HG03432 (cell line): ENCODE measurements around the gene LGALSL.

Experiments
- ATAC-seq: cut with Tn5 transposase; IDR thresholded peaks from one replicate; pipeline ENCODE4 v1.9.1; 2021; ENCODE audit warnings: mild to moderate bottlenecking, moderate library complexity; ENCODE audit not compliant: unreplicated experiment

LGALSL gene

DNA sequence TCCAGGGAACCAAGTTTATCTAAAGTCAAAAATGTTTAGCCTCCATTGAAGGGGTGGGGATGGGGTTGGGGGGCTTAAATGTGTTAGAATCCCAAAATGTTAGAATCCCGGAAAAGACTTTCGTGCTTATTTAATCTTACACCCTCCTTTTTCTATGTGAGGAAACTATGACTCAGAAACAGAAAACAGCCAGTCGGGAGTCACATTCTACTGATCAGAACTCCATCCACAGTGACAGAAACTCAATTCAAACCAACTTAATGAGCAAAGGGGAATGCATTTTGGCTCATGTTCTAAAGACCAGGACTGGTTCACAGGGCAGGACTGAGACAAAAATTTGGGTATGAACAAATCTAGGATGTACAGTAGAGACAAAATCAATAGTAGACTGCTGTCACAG is 38.3 kb downstream of the LGALSL start:
- ATAC-seq = no peak

DNA sequence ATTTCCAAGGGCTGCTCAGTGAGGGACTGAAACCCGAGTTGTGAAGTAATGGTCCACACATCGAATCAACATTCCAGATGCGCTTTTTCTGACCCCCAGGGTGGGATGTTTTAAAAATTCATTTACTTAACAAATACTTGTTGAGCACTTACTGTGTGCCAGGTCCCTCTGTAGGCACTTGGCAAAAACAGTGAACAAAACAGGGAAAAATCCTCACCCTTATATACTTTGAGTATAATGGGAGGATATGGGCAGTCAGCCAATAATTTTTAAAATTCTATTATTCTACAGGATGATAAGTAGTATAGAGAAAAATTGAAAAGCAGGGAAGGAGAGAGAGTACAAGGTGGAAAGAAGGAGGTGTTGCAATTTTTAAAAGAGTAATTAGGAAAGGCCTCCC is 38.9 kb downstream of the LGALSL start:
- no peak for ATAC-seq

DNA sequence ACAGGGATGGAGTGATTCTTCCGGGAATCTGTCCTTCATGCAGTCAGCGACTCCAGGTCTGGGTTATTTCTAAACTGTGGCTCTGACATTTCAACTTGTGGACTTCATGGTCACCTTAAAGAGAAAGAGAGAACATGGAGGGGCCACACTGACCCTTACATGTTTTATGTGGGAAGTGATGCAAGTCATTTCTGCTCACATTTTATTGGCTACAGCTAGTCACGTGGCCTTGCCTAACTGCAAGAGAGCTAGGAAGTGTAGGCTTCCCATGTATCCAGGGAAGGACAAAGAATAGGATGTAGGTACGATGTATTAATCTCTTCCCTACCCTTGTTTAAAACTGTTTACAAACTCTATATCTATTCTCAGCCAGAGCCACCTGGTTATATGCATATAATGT is 39.8 kb downstream of the LGALSL start:
- no peak for ATAC-seq

DNA sequence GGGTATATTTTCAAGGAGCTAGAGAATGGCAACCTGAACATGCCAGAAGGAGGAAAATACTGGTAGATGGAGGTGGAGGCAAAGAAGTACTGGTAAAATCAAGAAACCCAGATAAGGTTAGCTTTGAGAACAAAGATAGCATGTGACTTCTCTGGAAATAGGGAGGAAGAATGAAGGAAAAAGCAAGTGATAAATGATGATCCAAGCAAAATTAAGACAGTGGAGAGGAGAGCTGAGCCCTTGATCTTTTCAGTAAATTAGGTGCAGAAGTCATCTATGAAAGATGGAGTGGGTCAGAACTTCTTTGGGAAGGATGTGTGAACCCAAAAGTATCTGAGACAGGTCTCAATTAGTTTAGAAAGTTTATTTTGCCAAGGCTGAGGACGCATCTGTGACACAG is 44.5 kb downstream of the LGALSL start:
- no peak for ATAC-seq

DNA sequence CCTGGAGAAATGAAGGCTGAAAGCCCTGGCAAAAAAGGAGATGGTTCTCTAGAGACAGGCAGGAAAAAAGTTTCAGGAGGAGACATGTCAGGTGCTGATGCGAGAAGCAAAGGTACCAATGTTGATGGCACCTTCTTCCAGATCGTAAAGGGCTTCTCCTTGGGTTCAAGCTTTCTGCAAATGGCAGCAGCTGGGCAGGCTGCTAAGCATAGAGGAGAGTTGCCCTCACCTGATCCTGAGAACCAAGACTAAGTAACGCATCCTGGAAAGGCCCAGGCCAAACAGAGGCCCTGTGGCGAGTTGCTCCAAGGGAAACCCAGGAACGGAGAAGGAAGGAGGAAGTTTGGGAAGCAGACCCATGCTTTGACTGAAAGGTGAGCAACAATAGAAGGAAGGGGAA is 46.6 kb downstream of the LGALSL start:
- no peak for ATAC-seq

DNA sequence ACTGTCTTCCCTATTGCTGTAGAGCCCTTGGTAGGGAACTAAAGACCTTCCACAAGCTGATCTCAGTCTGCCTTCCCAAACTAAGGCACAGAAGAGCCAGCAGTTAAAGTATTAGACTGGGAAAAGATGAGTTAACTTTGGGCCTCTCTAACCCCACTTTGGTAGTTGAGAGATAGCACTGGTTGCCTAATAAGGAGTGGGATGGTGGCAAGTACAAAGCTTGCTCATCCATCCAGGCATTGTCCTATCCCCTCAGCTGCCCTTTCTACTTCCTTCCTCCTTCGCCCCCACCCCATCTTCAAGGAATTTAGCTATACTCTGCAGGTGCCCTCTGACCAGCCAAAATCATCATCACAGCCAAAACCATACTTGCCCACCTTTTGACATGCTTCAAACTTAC is 48.0 kb downstream of the LGALSL start:
- ATAC-seq = no peak

DNA sequence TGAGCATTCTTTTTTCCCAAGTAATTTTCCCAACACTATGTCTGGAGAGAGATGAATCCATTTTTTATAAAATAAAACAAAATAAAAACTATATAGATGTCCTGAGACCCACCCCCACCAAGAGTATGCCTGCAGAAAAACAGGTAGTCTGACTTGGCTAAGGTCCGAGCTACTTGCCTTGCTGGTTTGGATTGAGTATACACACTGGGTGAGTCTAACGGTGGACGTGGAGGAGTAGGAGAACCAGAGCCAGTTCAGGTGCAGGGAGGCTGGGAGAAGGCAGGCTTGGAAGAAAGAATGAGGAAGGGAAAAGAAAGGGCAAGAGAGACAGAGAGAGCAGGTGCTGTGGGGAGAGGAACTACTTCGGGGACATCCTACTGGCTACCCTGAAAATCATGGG is 48.9 kb downstream of the LGALSL start:
- no peak for ATAC-seq

DNA sequence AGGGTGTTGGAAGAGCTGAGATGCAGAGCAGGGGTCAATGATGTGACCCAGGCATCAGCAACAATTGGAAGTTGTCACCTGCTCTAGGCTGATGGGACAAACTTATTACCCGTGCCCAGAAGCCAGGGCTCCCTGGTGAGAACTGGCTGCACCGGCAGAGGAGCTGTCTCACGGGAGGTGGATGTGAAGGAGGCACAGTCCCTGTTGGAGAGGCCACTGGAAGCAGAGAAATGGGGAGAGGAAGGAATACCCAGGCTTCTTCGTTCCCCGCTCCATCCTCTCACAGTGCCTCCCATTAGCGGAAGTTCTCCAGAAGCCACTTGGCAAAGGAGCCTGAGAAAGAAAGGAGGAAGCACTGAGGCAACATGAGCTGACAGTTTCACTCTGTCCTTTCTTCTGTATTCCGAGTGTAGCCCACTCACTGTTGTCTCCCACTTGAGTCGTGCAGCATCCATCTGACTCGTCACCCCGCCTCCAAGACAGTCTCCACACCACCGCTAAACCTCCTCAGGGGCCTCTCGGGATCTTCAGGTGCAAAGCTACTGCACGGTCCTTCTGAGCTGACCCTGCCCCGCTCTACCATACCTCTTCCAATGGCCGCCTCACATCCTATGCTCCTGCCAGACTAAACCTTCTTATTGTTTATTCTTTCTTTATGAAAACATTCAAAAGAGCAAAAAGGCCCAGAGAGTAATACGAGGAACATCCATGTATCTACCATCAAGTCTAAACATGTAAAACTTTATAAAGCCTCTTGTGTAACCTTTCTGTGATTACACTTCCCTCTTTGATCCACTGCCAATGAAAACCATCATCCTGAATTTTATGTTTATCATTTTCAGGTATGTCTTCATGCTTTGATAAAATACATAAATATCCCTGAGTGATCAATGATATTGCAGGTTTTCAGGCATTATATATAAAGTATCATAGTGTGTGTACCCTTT is 51.1 kb downstream of the LGALSL start:
- ATAC-seq = no peak

DNA sequence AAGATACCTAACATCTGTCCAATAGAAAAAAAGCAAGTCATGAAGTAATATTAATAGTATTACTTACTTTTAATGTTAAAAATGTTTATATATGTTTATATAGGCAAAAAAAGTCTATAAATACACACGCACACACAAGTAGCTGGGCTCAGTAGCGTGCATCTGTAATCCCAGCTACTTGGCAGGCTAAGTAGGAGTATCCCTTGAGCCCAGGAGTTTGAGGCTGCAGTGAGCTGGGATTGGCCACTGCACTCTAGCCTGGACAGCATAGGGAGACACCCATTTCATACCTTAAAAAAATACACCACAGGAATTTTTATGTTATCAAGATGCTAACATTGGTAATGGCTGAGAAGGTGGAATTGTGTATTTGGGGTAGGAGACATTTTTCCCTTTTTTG is 52.7 kb downstream of the LGALSL start:
- ATAC-seq = no peak
